ENCODE results near the gene NFU1. TPM values are rescaled to one million over a fixed set of nuclear protein-coding genes. Genes with fewer than 3 reads are reported as not detected.

NFU1 gene
- total and polyA plus RNA-seq, 2 of the 4 experiments (the other 2 are of a cell fraction), result 24.0 to 32.4 TPM

GRCh38 chr2:69386360-69386759 lies 50.9 kb downstream of the NFU1 start:
- ChIA-PET POLR2A (ENCODE audit: unreplicated experiment) (interaction anchor here (0.6 kb wide), 1 partner anchor 670 kb away, joined by 3 read pairs; no protein-coding TSS in a partner anchor), CTCF (interaction anchor here (0.8 kb wide), 1 partner anchor 11 kb away, joined by 3 read pairs; no protein-coding TSS in a partner anchor)
- Histone ChIP-seq H3K14ac (replicated peaks; ENCODE audit: low read depth, low read length) (peak overlapping the region; percentile 50), H4K8ac (ENCODE audit: low read depth in 2 of 2, low read length in 2 of 2) (peak overlapping the region; percentile 73 to 88; a peak in 2 of 4 replicates), H2BK5ac (ENCODE audit: low read depth, low read length, poor library complexity, severe bottlenecking) (peak overlapping the region; percentile 83), H3K18ac (ENCODE audit: low read depth, low read length) (peak overlapping the region; percentile 81), H3K23ac (ENCODE audit: low read depth, low read length) (peak overlapping the region; percentile 62), H3K4ac (ENCODE audit: low read depth, low read length) (peak overlapping the region; percentile 90), H3K9me3 (ENCODE audit: control insufficient read depth, insufficient read depth, low read length) (no peaks in the 10 kb centered on the region), H4K91ac (ENCODE audit: insufficient read depth, low read depth, low read length) (peak overlapping the region; percentile 0), H3K79me1 (ENCODE audit: low read depth in 1 of 2, low read length in 2 of 2) (peaks cover 8 to 32% of the 10 kb centered on the region in 2 experiments; a peak in 3 of 4 replicates), H3K4me1 (ENCODE audit: control insufficient read depth, insufficient read depth, low read length) (peaks cover 7% of the 10 kb centered on the region), H3K4me3 (ENCODE audit: insufficient read depth, low read depth, low read length) (peak overlapping the region; percentile 100), H2AFZ (replicated peaks; ENCODE audit: low read length, poor library complexity) (peak overlapping the region; percentile 94), H3K27ac (ENCODE audit: insufficient read depth, low read length) (peak overlapping the region; percentile 99), H3K27me3 (ENCODE audit: control insufficient read depth, insufficient read depth, low read length) (no peaks in the 10 kb centered on the region), H4K20me1 (ENCODE audit: insufficient read depth, low read length) (peaks cover 38% of the 10 kb centered on the region), H2AK5ac (ENCODE audit: low read depth, low read length) (peak overlapping the region; percentile 27; the same call in 1 of the 2 replicates), H3K9me1 (ENCODE audit: insufficient read depth, low read length) (peaks cover 8% of the 10 kb centered on the region; the same call in 1 of the 2 replicates), H3K36me3 (ENCODE audit: control insufficient read depth, insufficient read depth, low read length) (no peaks in the 10 kb centered on the region), H2BK120ac (ENCODE audit: low read depth, low read length) (no peak overlapping the region), H3K4me2 (ENCODE audit: low read depth, low read length) (peak overlapping the region; percentile 97), H2BK20ac (ENCODE audit: low read depth, low read length) (no peak overlapping the region), H2BK15ac (ENCODE audit: low read depth, low read length) (no peak overlapping the region), H2AK9ac (replicated peaks; ENCODE audit: low read depth, low read length, poor library complexity) (peak overlapping the region; percentile 81), H3K56ac (ENCODE audit: extremely low read depth, insufficient read depth, low read length) (peak overlapping the region; percentile 11; the same call in 1 of the 2 replicates), H4K5ac (ENCODE audit: low read depth, low read length) (peak overlapping the region; percentile 75; the same call in 1 of the 2 replicates), H3K9ac (ENCODE audit: low read depth, low read length) (peak overlapping the region; percentile 100)
- BruUV-seq (replicated peaks), result no TSS peak
- in situ Hi-C loops (cut with MboI; ENCODE audit: low sequenced_read_pairs), result no loop called here
- intact Hi-C loops (cut with micrococcal nuclease), result no loop called here
- ATAC-seq (ENCODE audit: low read depth), result no peak
- TF ChIP-seq NFE2L2 (IDR thresholded peaks at IDR 0.05; ENCODE audit: low read depth, low read length) (no peak), ELK1 (IDR thresholded peaks at IDR 0.05; ENCODE audit: borderline replicate concordance, low read depth, low read length) (no peak), CTCF (conservative IDR thresholded peaks at IDR 0.05; ENCODE audit: low read depth, low read length) (no peak), MXI1 (IDR thresholded peaks at IDR 0.05; ENCODE audit: borderline replicate concordance, low read depth, low read length) (no peak), RFX5 (IDR thresholded peaks at IDR 0.05; ENCODE audit: low read depth, low read length) (no peak), MAFK (IDR thresholded peaks at IDR 0.05; ENCODE audit: low read depth, low read length) (no peak)
- no CpG with 5 or more reads among the region's 6 CpGs for WGBS, 2 experiments (ENCODE audit: extremely low coverage in 2 of 2, insufficient read length in 1 of 2)
- no peak for DNase-seq
- dilution Hi-C loops (cut with HindIII; ENCODE audit: low sequenced_read_pairs, unreplicated experiment), result no loop called here
